HUES64 (cell line): ENCODE measurements around the gene AGTPBP1.

Source experiments
- H3K27ac ChIP-seq: 2 replicates; pipeline ENCODE4 v1.7.0; 2013; ENCODE audit warnings: low read depth, low read length, inconsistent platforms
- H3K27me3 ChIP-seq: 2 replicates; pipeline ENCODE4 v1.6.1; 2013; ENCODE audit warnings: mild to moderate bottlenecking, low read length; ENCODE audit not compliant: insufficient read depth
- H3K36me3 ChIP-seq: 2 replicates; pipeline ENCODE4 v1.6.1; 2013; ENCODE audit warnings: mild to moderate bottlenecking, low read length; ENCODE audit not compliant: insufficient read depth
- H3K4me1 ChIP-seq: 2 replicates; pipeline ENCODE4 v1.6.1; 2013; ENCODE audit warnings: mild to moderate bottlenecking, low read length, moderate library complexity; ENCODE audit not compliant: insufficient read depth
- H3K4me3 ChIP-seq: 2 replicates; pipeline ENCODE4 v1.5.1; 2013; ENCODE audit warnings: mild to moderate bottlenecking, low read length, moderate library complexity
- H3K9ac ChIP-seq: 2 replicates; pipeline ENCODE4 v1.6.1; 2013; ENCODE audit warnings: mild to moderate bottlenecking, low read depth, low read length
- H3K9me3 ChIP-seq: 2 replicates; pipeline ENCODE4 v1.6.1; 2013; ENCODE audit warnings: low read depth, low read length; ENCODE audit not compliant: insufficient read depth
- WGBS: fragments of 150-250, 120-280 bp; methylation state at CpG from one replicate; pipeline ENCODE4 v1.1.7; 2013; ENCODE audit warnings: missing lambda C conversion rate; 5-methylcytosine and 5-hydroxymethylcytosine counted together

Gene AGTPBP1

GRCh38 chr9:85617141-85617670 is 124.5 kb downstream of the AGTPBP1 start:
- no peaks in the 10 kb centered on the region for H3K4me1 ChIP-seq
- H3K9me3 ChIP-seq: no peaks in the 10 kb centered on the region
- H3K27ac ChIP-seq: no peak overlapping the region
- WGBS: 91% methylated on average over 1 of the region's 1 CpG
- H3K9ac ChIP-seq: no peak overlapping the region
- H3K27me3 ChIP-seq: no peaks in the 10 kb centered on the region
- no peak overlapping the region for H3K4me3 ChIP-seq
- peaks cover 17% of the 10 kb centered on the region for H3K36me3 ChIP-seq

DNA sequence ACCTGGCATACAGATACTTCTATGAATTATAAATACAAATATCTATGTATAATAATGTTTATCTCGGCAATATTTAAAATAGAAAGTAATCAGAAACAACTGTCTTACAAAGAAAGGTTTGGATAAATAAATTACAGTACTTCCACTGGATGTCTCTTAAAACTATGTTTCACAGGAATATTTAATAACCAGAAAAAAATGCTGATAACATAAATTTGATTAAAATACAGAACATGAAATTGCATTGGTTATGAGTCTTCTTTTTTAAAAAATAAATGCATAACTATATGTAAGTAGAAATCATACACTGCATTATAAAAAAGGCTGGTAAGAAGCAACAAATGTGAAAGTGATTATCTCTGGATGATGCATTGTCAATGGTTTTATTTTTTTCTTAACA is 126.0 kb downstream of the AGTPBP1 start:
- peaks cover 17% of the 10 kb centered on the region for H3K36me3 ChIP-seq
- no peak overlapping the region for H3K27ac ChIP-seq
- H3K4me1 ChIP-seq: no peaks in the 10 kb centered on the region
- H3K4me3 ChIP-seq: no peak overlapping the region
- H3K27me3 ChIP-seq: no peaks in the 10 kb centered on the region
- WGBS: no CpG with 5 or more reads among the region's 1 CpG
- no peaks in the 10 kb centered on the region for H3K9me3 ChIP-seq
- H3K9ac ChIP-seq: no peak overlapping the region

GRCh38 chr9:85610074-85610860 is 131.5 kb downstream of the AGTPBP1 start:
- H3K36me3 ChIP-seq: 0 out of 2 replicates have a peak, but pooled peaks cover 3% of the 10 kb centered on the region
- H3K4me3 ChIP-seq: no peak overlapping the region
- no peaks in the 10 kb centered on the region for H3K27me3 ChIP-seq
- 90% methylated on average over 4 of the region's 4 CpGs for WGBS
- H3K4me1 ChIP-seq: no peaks in the 10 kb centered on the region
- H3K27ac ChIP-seq: no peak overlapping the region
- H3K9me3 ChIP-seq: no peaks in the 10 kb centered on the region
- H3K9ac ChIP-seq: no peak overlapping the region

- no peaks in the 10 kb centered on the region for H3K9me3 ChIP-seq
- no peak overlapping the region for H3K9ac ChIP-seq
- peaks cover 6% of the 10 kb centered on the region for H3K4me1 ChIP-seq
- no peaks in the 10 kb centered on the region for H3K36me3 ChIP-seq
- H3K27me3 ChIP-seq: no peaks in the 10 kb centered on the region
- no peak overlapping the region for H3K27ac ChIP-seq
- no CpG with 5 or more reads among the region's 1 CpG for whole genome bisulfite sequencing
- no peak overlapping the region for H3K4me3 ChIP-seq
Measured at GRCh38 chr9:85605905-85606304, 135.8 kb downstream of the AGTPBP1 start.

DNA sequence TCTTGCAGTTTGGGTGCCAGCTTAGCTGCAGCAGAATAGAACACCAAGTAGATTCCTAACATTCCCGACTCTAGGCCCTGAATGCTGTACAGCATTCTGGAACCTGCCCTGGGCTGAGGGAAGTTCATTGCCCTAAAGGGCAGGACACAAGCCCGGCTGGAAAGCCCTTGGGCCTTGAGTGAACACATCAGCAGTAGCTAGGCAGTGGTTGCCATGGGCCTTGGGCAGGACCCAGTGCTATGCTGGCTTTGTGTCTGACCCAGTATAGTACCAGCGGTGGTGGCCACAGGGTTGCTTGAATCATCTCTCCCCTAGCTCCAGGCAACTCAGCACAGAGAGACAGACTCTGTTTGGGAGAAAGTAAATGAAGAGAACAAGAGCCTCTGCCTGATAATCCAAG is 137.8 kb downstream of the AGTPBP1 start:
- peaks cover 9% of the 10 kb centered on the region for H3K4me1 ChIP-seq
- H3K36me3 ChIP-seq: no peaks in the 10 kb centered on the region
- H3K9ac ChIP-seq: no peak overlapping the region
- no peaks in the 10 kb centered on the region for H3K9me3 ChIP-seq
- no peak overlapping the region for H3K4me3 ChIP-seq
- 89% methylated on average over 3 of the region's 3 CpGs for WGBS
- no peaks in the 10 kb centered on the region for H3K27me3 ChIP-seq
- no peak overlapping the region for H3K27ac ChIP-seq

GRCh38 chr9:85602742-85603141 is 139.0 kb downstream of the AGTPBP1 start:
- H3K9ac ChIP-seq: no peak overlapping the region
- 94% methylated on average over 6 of the region's 6 CpGs for WGBS
- H3K27me3 ChIP-seq: no peaks in the 10 kb centered on the region

DNA sequence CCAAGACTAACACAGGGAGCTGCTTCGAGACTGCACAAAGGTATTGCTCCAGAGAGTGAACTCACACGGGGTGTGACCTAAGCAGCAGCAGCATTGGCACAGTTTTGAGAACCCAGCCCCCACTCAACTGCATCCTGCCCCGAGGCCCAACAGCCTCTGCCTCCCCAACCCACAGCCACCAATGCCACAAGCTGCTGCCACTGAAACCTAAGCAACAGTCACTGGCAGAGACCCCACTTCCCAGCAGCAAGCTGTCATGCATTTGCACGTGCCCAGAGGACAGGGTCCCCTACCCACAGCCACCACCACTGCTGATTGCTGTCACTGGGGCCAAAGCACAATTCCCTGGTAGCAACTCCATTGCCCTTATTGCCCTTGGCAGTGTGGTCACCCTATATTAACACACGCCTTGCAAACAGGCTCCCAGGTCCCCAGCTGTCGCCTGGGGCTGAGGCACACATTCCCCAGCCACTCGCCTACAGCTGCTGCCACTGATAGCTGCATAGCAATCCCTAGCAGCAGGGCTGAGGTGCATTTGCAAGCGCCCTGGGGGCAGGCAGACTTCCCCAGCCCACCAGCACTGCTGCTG is 141.0 kb downstream of the AGTPBP1 start:
- WGBS: 54% methylated on average over 8 of the region's 8 CpGs
- Histone ChIP-seq H3K27me3 (no peaks in the 10 kb centered on the region), H3K9me3 (no peaks in the 10 kb centered on the region), H3K4me3 (no peak overlapping the region), H3K9ac (no peak overlapping the region), H3K27ac (peak overlapping the region; percentile 29; the same call in 1 of the 2 replicates), H3K4me1 (peaks cover 9% of the 10 kb centered on the region), H3K36me3 (peaks cover 4% of the 10 kb centered on the region)

More at GRCh38 chr9:85602742-85603141, 139.0 kb downstream of the AGTPBP1 start:
- Histone ChIP-seq H3K4me1 (peaks cover 9% of the 10 kb centered on the region), H3K4me3 (no peak overlapping the region), H3K36me3 (no peaks in the 10 kb centered on the region), H3K27ac (no peak overlapping the region), H3K9me3 (no peaks in the 10 kb centered on the region)

- H3K9ac ChIP-seq: no peak overlapping the region
- no peaks in the 10 kb centered on the region for H3K27me3 ChIP-seq
- H3K27ac ChIP-seq: no peak overlapping the region
- 96% methylated on average over 3 of the region's 3 CpGs for WGBS
- no peak overlapping the region for H3K4me3 ChIP-seq
- H3K36me3 ChIP-seq: peaks cover 4% of the 10 kb centered on the region
- H3K9me3 ChIP-seq: no peaks in the 10 kb centered on the region
- H3K4me1 ChIP-seq: peaks cover 9% of the 10 kb centered on the region
Measured at GRCh38 chr9:85599540-85600105, 142.1 kb downstream of the AGTPBP1 start.

DNA sequence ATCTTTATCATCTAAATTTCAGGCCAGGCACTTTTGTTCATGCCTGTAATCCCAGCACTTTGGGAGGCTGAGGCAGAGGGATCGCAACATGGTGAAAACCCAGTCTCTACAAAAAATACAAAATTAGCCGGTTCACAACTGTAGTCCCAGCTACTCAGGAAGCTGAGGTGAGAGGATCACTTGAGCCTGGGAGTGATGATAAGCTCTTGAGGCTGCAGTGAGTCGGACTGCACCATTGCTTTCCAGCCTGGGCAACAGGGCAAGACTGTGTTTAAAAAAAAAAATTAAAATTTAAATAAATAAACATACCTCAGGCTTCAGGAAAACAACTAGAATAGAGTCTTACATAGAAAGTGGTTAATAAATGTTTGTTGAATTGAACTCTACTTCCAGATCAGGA is 147.4 kb downstream of the AGTPBP1 start:
- Histone ChIP-seq H3K27me3 (no peaks in the 10 kb centered on the region), H3K9me3 (no peaks in the 10 kb centered on the region), H3K27ac (no peak overlapping the region), H3K9ac (no peak overlapping the region), H3K36me3 (peaks cover 23% of the 10 kb centered on the region), H3K4me1 (peaks cover 10% of the 10 kb centered on the region), H3K4me3 (no peak overlapping the region)
- WGBS: 92% methylated on average over 3 of the region's 3 CpGs

- Histone ChIP-seq H3K9ac (no peak overlapping the region), H3K36me3 (peaks cover 38% of the 10 kb centered on the region), H3K9me3 (no peaks in the 10 kb centered on the region), H3K4me1 (no peaks in the 10 kb centered on the region), H3K27ac (no peak overlapping the region), H3K27me3 (no peaks in the 10 kb centered on the region), H3K4me3 (no peak overlapping the region)
- WGBS: 92% methylated on average over 3 of the region's 3 CpGs
Measured at GRCh38 chr9:85586684-85587083, 155.1 kb downstream of the AGTPBP1 start.

GRCh38 chr9:85577353-85577952 is 164.3 kb downstream of the AGTPBP1 start:
- Histone ChIP-seq H3K9me3 (no peaks in the 10 kb centered on the region), H3K27ac (no peak overlapping the region), H3K4me3 (no peak overlapping the region), H3K4me1 (no peaks in the 10 kb centered on the region), H3K36me3 (peaks cover 22% of the 10 kb centered on the region), H3K9ac (no peak overlapping the region), H3K27me3 (no peaks in the 10 kb centered on the region)
- 100% methylated on average over 1 of the region's 1 CpG for WGBS
